Cardiac muscle cell (in vitro differentiated cells and primary cell): ENCODE data around the gene PARP9. TPM values are rescaled to one million over a fixed set of nuclear protein-coding genes. Genes with fewer than 3 reads are reported as not detected.
"Not testable (repeated sequence)": the region's sequence is repeated elsewhere in the genome, so short reads cannot be mapped to it uniquely, and the experiment has no call there.

Experiments used
- DNase-seq, 2 donors: peaks; one replicate each; pipeline versions ENCODE4 v3.0.0 to v3.0.0-alpha.2; 2010 to 2017; ENCODE audit warnings: low read depth in 1 of 2, low spot score in 1 of 2
- H3K27ac ChIP-seq: fragments of 200-600 bp; sonication (generic); 2 replicates; pipeline ENCODE4 v1.5.1; 2016
- H3K27me3 ChIP-seq: fragments of 200-600 bp; sonication (generic); 2 replicates; pipeline ENCODE4 v1.6.0; 2016; ENCODE audit warnings: control low read depth
- H3K36me3 ChIP-seq: fragments of 200-600 bp; sonication (generic); 2 replicates; pipeline ENCODE4 v1.5.1; 2016; ENCODE audit warnings: control low read depth
- H3K4me1 ChIP-seq: fragments of 200-600 bp; sonication (generic); 2 replicates; pipeline ENCODE4 v1.8.1; 2017; ENCODE audit warnings: low read depth, mild to moderate bottlenecking, mixed run types
- H3K4me3 ChIP-seq: fragments of 200-600 bp; sonication (generic); 2 replicates; pipeline ENCODE4 v1.5.1; 2016; ENCODE audit warnings: mild to moderate bottlenecking
- H3K9me3 ChIP-seq: fragments of 200-600 bp; sonication (generic); 2 replicates; pipeline ENCODE4 v1.5.1; 2017; ENCODE audit warnings: low read depth, mild to moderate bottlenecking, control low read depth
- polyA plus RNA-seq: library from polyadenylated mRNA; unstranded; fragments of >200 nt; fragmentation: Nextera tagmentation; extraction: Ambion mirVana; gene quantifications from 2 replicates; pipeline ENCODE4 v1.2.1, GENCODE V29; 2016
- total RNA-seq: library from RNA; depleted of rRNA; stranded (reverse); fragments of >200 nt; gene quantifications from 2 replicates; pipeline ENCODE4 v1.2.3, GENCODE V29; 2016
- TF ChIP-seq, protein P1 (sequence below): IDR thresholded peaks from 2 replicates; pipeline ENCODE4 v1.5.1; 2012; ENCODE audit warnings: low read depth, mild to moderate bottlenecking, low read length

The PARP9 gene
- total and polyA plus RNA-seq, 2 experiments from 2014 or later = 0.42 to 0.60 TPM

DNA sequence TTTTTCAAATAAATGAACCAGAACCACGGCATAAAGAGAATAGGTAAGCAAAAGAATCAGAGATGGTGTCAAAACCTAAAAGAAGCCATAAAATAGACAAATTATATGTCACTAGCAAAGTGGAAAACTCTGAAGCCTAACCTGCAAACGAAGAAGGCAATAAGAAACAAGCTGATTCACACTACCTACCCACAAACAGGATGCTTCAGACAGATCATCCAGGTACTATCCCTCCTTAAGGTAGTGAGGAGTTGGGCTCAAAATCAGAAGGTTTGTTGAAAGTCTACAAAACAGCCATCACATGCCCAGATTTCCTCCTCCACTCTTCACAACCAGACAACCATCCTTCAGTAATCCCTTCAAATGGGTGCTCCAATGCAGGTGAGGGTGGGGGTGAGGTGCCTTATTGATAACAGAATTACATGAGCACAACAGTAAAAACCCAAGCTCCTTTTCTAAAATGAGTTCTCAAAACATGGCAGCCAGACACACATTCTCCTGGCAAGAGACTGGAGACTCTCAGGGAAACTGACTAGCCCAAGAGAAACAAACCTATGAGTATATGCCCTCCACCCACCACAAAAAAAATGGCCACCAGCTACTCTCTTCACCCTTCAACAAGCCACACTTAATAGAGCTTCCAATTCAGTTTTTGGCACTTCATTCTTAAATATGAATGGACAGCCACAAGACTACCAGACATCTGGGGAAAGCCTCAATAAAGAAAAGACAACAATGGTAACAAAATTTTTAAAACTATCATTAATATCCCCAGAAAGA lies 55.8 kb downstream of the PARP9 start:
- Histone ChIP-seq H3K27me3 (no peaks in the 10 kb centered on the region), H3K27ac (no peak overlapping the region), H3K36me3 (no peaks in the 10 kb centered on the region), H3K9me3 (no peaks in the 10 kb centered on the region), H3K4me1 (peaks cover 22% of the 10 kb centered on the region), H3K4me3 (no peak overlapping the region)
- no peak for DNase-seq
- TF ChIP-seq, protein P1, sequence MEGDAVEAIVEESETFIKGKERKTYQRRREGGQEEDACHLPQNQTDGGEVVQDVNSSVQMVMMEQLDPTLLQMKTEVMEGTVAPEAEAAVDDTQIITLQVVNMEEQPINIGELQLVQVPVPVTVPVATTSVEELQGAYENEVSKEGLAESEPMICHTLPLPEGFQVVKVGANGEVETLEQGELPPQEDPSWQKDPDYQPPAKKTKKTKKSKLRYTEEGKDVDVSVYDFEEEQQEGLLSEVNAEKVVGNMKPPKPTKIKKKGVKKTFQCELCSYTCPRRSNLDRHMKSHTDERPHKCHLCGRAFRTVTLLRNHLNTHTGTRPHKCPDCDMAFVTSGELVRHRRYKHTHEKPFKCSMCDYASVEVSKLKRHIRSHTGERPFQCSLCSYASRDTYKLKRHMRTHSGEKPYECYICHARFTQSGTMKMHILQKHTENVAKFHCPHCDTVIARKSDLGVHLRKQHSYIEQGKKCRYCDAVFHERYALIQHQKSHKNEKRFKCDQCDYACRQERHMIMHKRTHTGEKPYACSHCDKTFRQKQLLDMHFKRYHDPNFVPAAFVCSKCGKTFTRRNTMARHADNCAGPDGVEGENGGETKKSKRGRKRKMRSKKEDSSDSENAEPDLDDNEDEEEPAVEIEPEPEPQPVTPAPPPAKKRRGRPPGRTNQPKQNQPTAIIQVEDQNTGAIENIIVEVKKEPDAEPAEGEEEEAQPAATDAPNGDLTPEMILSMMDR = no peak

DNA sequence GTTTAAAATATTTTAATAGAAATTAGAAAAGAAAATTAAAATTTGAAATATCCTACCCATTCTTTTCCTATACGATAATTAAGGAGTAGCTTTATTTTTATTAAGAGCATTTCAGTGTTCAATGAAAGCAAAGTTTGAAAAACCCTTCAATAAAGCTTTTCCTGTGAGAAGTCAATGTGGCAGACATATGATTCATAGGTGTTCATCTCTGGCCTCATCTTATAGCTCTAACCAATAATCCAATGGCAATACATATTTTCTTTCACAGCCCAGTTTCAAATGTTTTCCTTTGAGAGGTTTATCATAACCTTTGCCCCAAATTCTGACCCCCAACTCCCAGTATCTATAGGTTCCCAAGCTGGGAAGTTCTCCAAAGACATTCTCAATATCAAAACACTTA lies 57.6 kb downstream of the PARP9 start:
- Histone ChIP-seq H3K27me3 (no peaks in the 10 kb centered on the region), H3K36me3 (no peaks in the 10 kb centered on the region), H3K27ac (no peak overlapping the region), H3K4me1 (peaks cover 23% of the 10 kb centered on the region), H3K9me3 (no peaks in the 10 kb centered on the region), H3K4me3 (no peak overlapping the region)
- TF ChIP-seq, protein P1 = no peak
- no peak for DNase-seq

DNA sequence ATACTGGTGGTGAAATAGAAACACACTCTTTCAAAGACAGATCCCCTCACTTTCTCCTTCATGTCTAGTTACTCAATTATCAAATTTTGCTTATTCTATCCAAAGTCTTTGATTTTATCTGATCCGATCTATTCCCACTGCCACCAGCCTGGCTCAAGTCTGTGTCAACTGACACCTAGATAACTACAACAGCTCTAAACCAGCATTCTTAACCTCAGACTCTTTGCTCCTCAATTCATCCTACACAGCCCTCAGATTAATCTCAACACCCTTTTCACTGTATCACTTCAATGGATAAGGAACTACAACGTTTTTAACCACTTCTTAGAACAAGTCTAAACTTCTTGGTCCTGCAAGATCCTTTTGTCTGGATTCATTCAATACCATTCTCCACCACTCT lies 58.4 kb downstream of the PARP9 start:
- TF ChIP-seq, protein P1 = no peak
- no peak for DNase-seq
- Histone ChIP-seq H3K4me3 (no peak overlapping the region), H3K9me3 (no peaks in the 10 kb centered on the region), H3K36me3 (no peaks in the 10 kb centered on the region), H3K27me3 (no peaks in the 10 kb centered on the region), H3K4me1 (peaks cover 23% of the 10 kb centered on the region), H3K27ac (no peak overlapping the region)

DNA sequence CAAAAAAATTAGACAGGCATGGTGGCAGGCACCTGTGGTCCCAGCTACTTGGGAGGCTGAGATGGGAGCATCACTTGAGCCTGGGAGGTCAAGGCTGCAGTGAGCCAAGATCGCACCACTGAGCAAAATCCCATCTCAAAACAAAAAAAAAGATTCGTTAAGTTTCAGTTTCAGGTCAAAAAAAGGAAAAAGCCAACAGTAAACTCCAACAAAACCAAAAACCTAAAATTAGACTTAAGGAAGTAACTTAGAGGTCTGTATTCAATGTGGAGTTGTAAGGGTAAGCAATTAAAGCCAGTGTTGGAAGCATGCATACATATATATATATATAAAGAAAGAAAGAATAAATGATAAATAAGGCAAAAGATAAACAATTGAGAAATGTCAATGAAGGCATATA lies 61.2 kb downstream of the PARP9 start:
- TF ChIP-seq, protein P1 = no peak
- Histone ChIP-seq H3K4me1 (peaks cover 23% of the 10 kb centered on the region), H3K27ac (no peak overlapping the region), H3K4me3 (no peak overlapping the region), H3K36me3 (no peaks in the 10 kb centered on the region), H3K9me3 (no peaks in the 10 kb centered on the region), H3K27me3 (no peaks in the 10 kb centered on the region)
- DNase-seq = no peak

GRCh38 chr3:122502139-122502538 lies 62.0 kb downstream of the PARP9 start:
- TF ChIP-seq, protein P1 = no peak
- Histone ChIP-seq H3K36me3 (no peaks in the 10 kb centered on the region), H3K4me3 (no peak overlapping the region), H3K9me3 (no peaks in the 10 kb centered on the region), H3K27me3 (no peaks in the 10 kb centered on the region), H3K27ac (no peak overlapping the region), H3K4me1 (peaks cover 23% of the 10 kb centered on the region)
- no peak for DNase-seq

DNA sequence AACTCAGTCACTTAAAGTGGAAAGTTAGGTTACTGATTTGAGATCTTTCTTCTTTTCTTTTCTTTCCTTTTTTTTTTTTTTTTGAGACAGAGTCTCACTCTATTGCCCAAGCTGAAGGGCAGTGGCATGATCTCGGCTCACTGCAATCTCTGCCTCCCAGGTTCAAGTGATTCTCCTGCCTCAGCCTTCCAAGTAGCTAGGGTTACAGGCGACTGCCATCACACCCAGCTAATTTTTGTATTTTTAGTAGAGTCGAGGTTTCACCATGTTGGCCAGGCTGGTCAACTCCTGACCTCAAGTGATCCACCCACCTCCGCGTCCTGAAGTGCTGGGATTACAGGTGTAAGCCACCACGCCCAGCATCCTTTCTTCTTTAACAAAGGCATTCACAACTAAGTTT lies 63.1 kb downstream of the PARP9 start:
- DNase-seq, H3K4me3 ChIP-seq, H3K27me3 ChIP-seq, H3K27ac ChIP-seq, H3K36me3 ChIP-seq, H3K9me3 ChIP-seq: not testable (repeated sequence)
- peaks cover 13% of the 10 kb centered on the region for H3K4me1 ChIP-seq
